ENCODE data around the gene MT2A. TPM values are rescaled to one million over a fixed set of nuclear protein-coding genes. Genes with fewer than 3 reads are reported as not detected.
"Not testable (repeated sequence)": the region's sequence is repeated elsewhere in the genome, so short reads cannot be mapped to it uniquely, and the experiment has no call there.

The MT2A gene
- total and polyA plus RNA-seq, 2 donors (not counting 1 experiment from before 2014, with no cell fraction given), result 3.1 to 14.4 TPM

DNA sequence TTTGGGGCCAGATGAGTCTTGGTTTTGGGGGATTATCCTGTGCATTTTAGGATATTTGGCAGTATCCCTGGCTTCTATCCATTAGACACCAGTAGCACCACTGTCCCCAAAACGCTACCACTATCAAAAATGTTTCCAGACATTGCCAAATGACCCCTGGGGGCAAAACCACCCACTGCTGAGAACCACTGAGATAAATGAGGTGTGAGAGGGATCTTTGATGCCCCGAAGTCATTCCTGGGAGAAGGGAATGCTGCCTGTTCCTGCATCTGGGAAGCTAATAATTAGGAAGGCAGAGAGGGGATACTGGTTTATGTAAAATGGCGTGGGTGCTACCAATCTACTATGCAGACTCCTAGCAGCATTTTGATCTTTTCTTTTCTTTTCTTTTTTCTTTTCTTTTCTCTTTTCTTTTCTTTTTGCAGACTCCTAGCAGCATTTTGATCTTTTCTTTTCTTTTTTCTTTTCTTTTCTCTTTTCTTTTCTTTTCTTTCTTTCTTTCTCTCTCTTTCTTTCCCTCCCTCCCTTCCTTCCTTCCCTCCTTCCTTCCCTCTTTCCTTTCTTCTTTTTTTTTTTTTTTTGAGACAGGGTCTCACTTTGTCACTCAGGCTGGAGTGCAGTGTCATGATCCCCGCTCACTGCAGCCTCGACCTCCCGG, 27.9 kb upstream of the MT2A start:
- Mint-ChIP-seq H3K27me3 (peaks cover 26% of the 10 kb centered on the region), H3K27ac (no peak overlapping the region), H3K4me1 (peaks cover 1% of the 10 kb centered on the region), H3K9me3 (ENCODE audit: insufficient read depth) (no peaks in the 10 kb centered on the region), H3K4me3 (no peak overlapping the region)
- ATAC-seq (ENCODE audit: low read depth) (no peak), DNase-seq (no peak)
- H3K4me3 ChIP-seq (ENCODE audit: control extremely low read depth in 1 of 5, extremely low read depth in 1 of 5, insufficient read depth in 1 of 5, low read depth in 2 of 5, low read length in 4 of 5), result no peak overlapping the region
- H3K79me2 ChIP-seq (ENCODE audit: control insufficient read depth, insufficient read depth, low read length), result no peaks in the 10 kb centered on the region
- no peak overlapping the region for H2AFZ ChIP-seq (ENCODE audit: insufficient read depth, low read depth, low read length, poor library complexity, severe bottlenecking)
- no peaks in the 10 kb centered on the region for H3K9me3 ChIP-seq (ENCODE audit: control extremely low read depth in 1 of 3, control insufficient read depth in 2 of 3, insufficient read depth in 1 of 3, low read length in 2 of 3)
- POLR2A ChIA-PET, result no interaction called here
- 93% methylated on average over 3 of the region's 6 CpGs for WGBS (ENCODE audit: insufficient coverage)
- no peak overlapping the region for H3K9ac ChIP-seq (ENCODE audit: low read length)
- no peaks in the 10 kb centered on the region for H3K27me3 ChIP-seq (replicated peaks in 1 of 4; ENCODE audit: control extremely low read depth in 1 of 4, control insufficient read depth in 3 of 4, insufficient read depth in 4 of 4, low read length in 3 of 4)
- intact Hi-C loops (cut with micrococcal nuclease), result no loop called here
- CTCF ChIA-PET, result interaction anchor here (2.0 kb wide), 1 partner anchor 122 kb away, joined by 6 read pairs; no protein-coding TSS in a partner anchor
- TF ChIP-seq CTCF (IDR thresholded peaks at IDR 0.05), result no peak
- H3K36me3 ChIP-seq (replicated peaks in 1 of 2; ENCODE audit: control extremely low read depth in 1 of 2, control insufficient read depth in 1 of 2, extremely low read depth in 1 of 2, insufficient read depth in 2 of 2, low read length in 1 of 2), result no peaks in the 10 kb centered on the region
- peaks cover 0 to 3% of the 10 kb centered on the region in 2 donors for H3K4me1 ChIP-seq (ENCODE audit: control insufficient read depth in 2 of 2, insufficient read depth in 2 of 2, low read length in 2 of 2)
- no peaks in the 10 kb centered on the region for H4K20me1 ChIP-seq (ENCODE audit: control insufficient read depth, insufficient read depth, low read length, poor library complexity, severe bottlenecking)
- no peak overlapping the region for H3K27ac ChIP-seq (ENCODE audit: low read length in 2 of 2)
- H3K4me2 ChIP-seq (replicated peaks; ENCODE audit: low read depth, low read length, poor library complexity, severe bottlenecking), result no peak overlapping the region

DNA sequence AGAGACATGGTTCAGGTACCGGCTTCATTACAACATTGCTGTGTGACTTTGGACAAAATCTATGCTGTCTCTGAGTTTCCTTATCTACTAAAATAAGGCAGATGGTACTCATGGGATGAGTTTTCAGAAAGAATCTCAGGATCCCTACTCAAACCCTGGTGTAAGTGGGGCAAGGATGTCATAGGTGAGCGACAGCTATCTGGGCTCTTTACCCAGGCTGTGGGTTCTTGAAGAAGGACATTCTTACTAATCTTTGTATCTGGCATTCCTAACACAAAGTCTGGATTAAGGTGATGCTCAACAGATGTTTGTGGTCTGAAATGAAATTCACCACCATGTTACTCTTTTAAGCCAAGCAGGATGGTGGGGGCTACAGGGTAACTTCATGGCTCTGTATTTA, 25.5 kb upstream of the MT2A start:
- H3K9ac ChIP-seq (ENCODE audit: low read length), result not testable (repeated sequence)

More for the DNA sequence above, 25.5 kb upstream of the MT2A start:
- H3K4me1 ChIP-seq (ENCODE audit: control insufficient read depth in 2 of 2, insufficient read depth in 2 of 2, low read length in 2 of 2); H3K4me3 ChIP-seq (ENCODE audit: control extremely low read depth in 1 of 5, extremely low read depth in 1 of 5, insufficient read depth in 1 of 5, low read depth in 2 of 5, low read length in 4 of 5); DNase-seq; H3K9me3 ChIP-seq (ENCODE audit: control extremely low read depth in 1 of 3, control insufficient read depth in 2 of 3, insufficient read depth in 1 of 3, low read length in 2 of 3); H3K9me3 Mint-ChIP-seq (ENCODE audit: insufficient read depth); H3K79me2 ChIP-seq (ENCODE audit: control insufficient read depth, insufficient read depth, low read length); H3K4me3 Mint-ChIP-seq; H3K27ac Mint-ChIP-seq; POLR2A ChIA-PET; ATAC-seq (ENCODE audit: low read depth); H2AFZ ChIP-seq (ENCODE audit: insufficient read depth, low read depth, low read length, poor library complexity, severe bottlenecking); H3K36me3 ChIP-seq (replicated peaks in 1 of 2; ENCODE audit: control extremely low read depth in 1 of 2, control insufficient read depth in 1 of 2, extremely low read depth in 1 of 2, insufficient read depth in 2 of 2, low read length in 1 of 2); H4K20me1 ChIP-seq (ENCODE audit: control insufficient read depth, insufficient read depth, low read length, poor library complexity, severe bottlenecking); intact Hi-C loops (cut with micrococcal nuclease); H3K4me2 ChIP-seq (replicated peaks; ENCODE audit: low read depth, low read length, poor library complexity, severe bottlenecking); H3K27me3 ChIP-seq (replicated peaks in 1 of 4; ENCODE audit: control extremely low read depth in 1 of 4, control insufficient read depth in 3 of 4, insufficient read depth in 4 of 4, low read length in 3 of 4); H3K27ac ChIP-seq (ENCODE audit: low read length in 2 of 2); H3K4me1 Mint-ChIP-seq: not testable (repeated sequence)
- H3K27me3 Mint-ChIP-seq, result peaks cover 41% of the 10 kb centered on the region
- WGBS (ENCODE audit: insufficient coverage), result 100% methylated on average over 1 of the region's 2 CpGs
- CTCF ChIA-PET, result interaction anchor here (0.6 to 1.2 kb wide), 3 partner anchors 18 to 123 kb away, joined by 3 to 4 read pairs (median 4); no protein-coding TSS in a partner anchor
